Left ventricle myocardium inferior (tissue), 1 donor: ENCODE data around the gene NRL. TPM values are rescaled to one million over a fixed set of nuclear protein-coding genes. Genes with fewer than 3 reads are reported as not detected.

Experiments
- DNase-seq: peaks from one replicate; pipeline ENCODE4 v3.0.0-alpha.2; 2020
- H3K27ac ChIP-seq: fragments of 200-600 bp; replicated peaks from 2 replicates; pipeline ENCODE4 v1.8.0; 2021
- H3K27me3 ChIP-seq: fragments of 200-600 bp; 2 replicates; pipeline ENCODE4 v1.8.0; 2021; ENCODE audit warnings: low read depth
- H3K36me3 ChIP-seq: fragments of 200-600 bp; 2 replicates; pipeline ENCODE4 v1.8.0; 2021
- H3K4me1 ChIP-seq: fragments of 200-600 bp; 2 replicates; pipeline ENCODE4 v1.8.0; 2021
- H3K4me3 ChIP-seq: fragments of 200-600 bp; 2 replicates; pipeline ENCODE4 v1.8.0; 2021; ENCODE audit warnings: mild to moderate bottlenecking, moderate library complexity
- H3K9me3 ChIP-seq: fragments of 200-600 bp; replicated peaks from 2 replicates; pipeline ENCODE4 v1.8.0; 2021
- CTCF ChIP-seq: fragments of 200-600 bp; IDR thresholded peaks from 2 replicates; pipeline ENCODE4 v1.8.0; 2021; ENCODE audit warnings: antibody characterized with exemption, mild to moderate bottlenecking, borderline replicate concordance
- intact Hi-C: fragments of 100-400 bp; cut with micrococcal nuclease; formaldehyde crosslinking; loops from one replicate; pipeline ENCODE4 v1.11.0; 2022
- total RNA-seq: library from RNA; stranded (reverse); fragmentation: NEBNext Ultra II Directional; extraction: Animal tissue kit (Norgen Biotek cat#: 25700); gene quantifications from one replicate; pipeline ENCODE4 v1.2.1, GENCODE V29; 2021
- donor health status: DM: no; HTN: yes; CAD: no; lungs with severe emphysema.

The NRL gene
- total RNA-seq, 1 donor from 2014 or later = 1.5 TPM

- no peak overlapping the region for H3K4me3 ChIP-seq
- H3K9me3 ChIP-seq = no peaks in the 10 kb centered on the region
- no peak for TF ChIP-seq CTCF
- intact Hi-C loops = no loop called here
- H3K27me3 ChIP-seq = peaks cover 60% of the 10 kb centered on the region
- no peaks in the 10 kb centered on the region for H3K36me3 ChIP-seq
- no peaks in the 10 kb centered on the region for H3K4me1 ChIP-seq
- no peak for DNase-seq
- no peak overlapping the region for H3K27ac ChIP-seq
These were observed 42.3 kb downstream of the NRL start for GRCh38 chr14:24072436-24072835.

GRCh38 chr14:24071836-24072430, 42.8 kb downstream of the NRL start:
- Histone ChIP-seq H3K4me3 (no peak overlapping the region), H3K4me1 (no peaks in the 10 kb centered on the region), H3K27ac (no peak overlapping the region), H3K9me3 (no peaks in the 10 kb centered on the region), H3K27me3 (peaks cover 56% of the 10 kb centered on the region), H3K36me3 (no peaks in the 10 kb centered on the region)
- no peak for TF ChIP-seq CTCF
- intact Hi-C loops = no loop called here
- DNase-seq = no peak

- no peak for DNase-seq
- Histone ChIP-seq H3K36me3 (no peaks in the 10 kb centered on the region), H3K4me1 (no peaks in the 10 kb centered on the region), H3K9me3 (no peaks in the 10 kb centered on the region), H3K4me3 (no peak within 1 kb of the TSS), H3K27me3 (peaks cover 51% of the 10 kb centered on the region), H3K27ac (no peak within 1 kb of the TSS)
- TF ChIP-seq CTCF = no peak
- intact Hi-C loops = no loop called here
These were observed 43.5 kb downstream of the NRL start, which contains the start of gene CPNE6 for GRCh38 chr14:24071144-24071697. CPNE6 (plus strand) TSS chr14:24071562; CDS start chr14:24072937, 1,375 bp downstream.

- Histone ChIP-seq H3K4me1 (no peaks in the 10 kb centered on the region), H3K36me3 (no peaks in the 10 kb centered on the region), H3K27me3 (peaks cover 51% of the 10 kb centered on the region), H3K9me3 (no peaks in the 10 kb centered on the region), H3K4me3 (no peak overlapping the region), H3K27ac (no peak overlapping the region)
- TF ChIP-seq CTCF = no peak
- no peak for DNase-seq
- intact Hi-C loops = no loop called here
These were observed 44.2 kb downstream of the NRL start for GRCh38 chr14:24070285-24071143.

- H3K4me1 ChIP-seq = no peaks in the 10 kb centered on the region
- no peak for DNase-seq
- no peak overlapping the region for H3K27ac ChIP-seq
- no peaks in the 10 kb centered on the region for H3K9me3 ChIP-seq
- TF ChIP-seq CTCF = no peak
- H3K27me3 ChIP-seq = peaks cover 51% of the 10 kb centered on the region
- no peaks in the 10 kb centered on the region for H3K36me3 ChIP-seq
- H3K4me3 ChIP-seq = no peak overlapping the region
- intact Hi-C loops = no loop called here
These were observed 45.4 kb downstream of the NRL start for GRCh38 chr14:24069411-24069735.
